Measurements from ENCODE around the gene MIF4GD.

DNA sequence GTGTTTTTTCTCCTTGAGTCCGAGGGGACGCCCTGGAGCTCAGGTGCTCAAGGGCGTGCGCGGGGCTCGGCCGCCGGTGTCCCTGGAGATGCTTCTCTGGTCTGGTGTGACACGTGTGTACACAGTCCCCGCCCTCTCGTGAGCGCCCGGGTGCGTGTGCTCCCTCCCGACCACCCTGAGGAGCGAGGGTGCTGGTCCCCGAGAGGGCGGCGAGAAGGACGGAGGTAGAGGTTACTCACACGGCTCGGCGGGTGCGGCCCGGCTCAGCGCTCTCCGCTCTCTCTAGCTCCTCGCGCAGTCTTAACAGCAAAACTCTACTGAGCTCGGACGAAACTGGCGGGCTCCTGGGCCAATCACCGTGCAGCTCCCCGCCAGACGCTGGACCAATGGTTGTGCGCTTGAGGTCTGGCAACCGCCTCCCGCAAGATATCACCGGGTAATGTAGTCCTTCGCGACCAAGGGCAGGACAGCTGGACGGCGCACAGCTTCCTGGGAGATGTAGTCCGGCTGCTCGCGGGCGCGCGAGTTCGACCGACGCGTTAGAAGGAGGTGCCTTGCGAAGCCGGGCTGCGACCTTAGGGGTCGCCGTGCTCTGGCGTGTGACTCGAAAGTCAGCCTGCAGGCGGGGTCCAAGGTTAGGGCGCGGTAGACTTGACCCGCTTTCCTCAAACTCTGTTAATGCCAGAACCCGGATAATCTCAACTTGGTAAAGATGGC is 18.2 kb upstream of the MIF4GD start, which contains the start of gene SLC25A19:
- no peak for TF ChIP-seq GATA2 (IDR thresholded peaks at IDR 0.05; ENCODE audit: low read depth, low read length)
- no peak for TF ChIP-seq GATA3 (IDR thresholded peaks at IDR 0.05; ENCODE audit: low read depth, low read length)

All from SH-SY5Y (cell line).